ENCODE measurements around the gene MAMDC4.
"Not testable (repeated sequence)": the region's sequence is repeated elsewhere in the genome, so short reads cannot be mapped to it uniquely, and the experiment has no call there.

Gene MAMDC4

DNA sequence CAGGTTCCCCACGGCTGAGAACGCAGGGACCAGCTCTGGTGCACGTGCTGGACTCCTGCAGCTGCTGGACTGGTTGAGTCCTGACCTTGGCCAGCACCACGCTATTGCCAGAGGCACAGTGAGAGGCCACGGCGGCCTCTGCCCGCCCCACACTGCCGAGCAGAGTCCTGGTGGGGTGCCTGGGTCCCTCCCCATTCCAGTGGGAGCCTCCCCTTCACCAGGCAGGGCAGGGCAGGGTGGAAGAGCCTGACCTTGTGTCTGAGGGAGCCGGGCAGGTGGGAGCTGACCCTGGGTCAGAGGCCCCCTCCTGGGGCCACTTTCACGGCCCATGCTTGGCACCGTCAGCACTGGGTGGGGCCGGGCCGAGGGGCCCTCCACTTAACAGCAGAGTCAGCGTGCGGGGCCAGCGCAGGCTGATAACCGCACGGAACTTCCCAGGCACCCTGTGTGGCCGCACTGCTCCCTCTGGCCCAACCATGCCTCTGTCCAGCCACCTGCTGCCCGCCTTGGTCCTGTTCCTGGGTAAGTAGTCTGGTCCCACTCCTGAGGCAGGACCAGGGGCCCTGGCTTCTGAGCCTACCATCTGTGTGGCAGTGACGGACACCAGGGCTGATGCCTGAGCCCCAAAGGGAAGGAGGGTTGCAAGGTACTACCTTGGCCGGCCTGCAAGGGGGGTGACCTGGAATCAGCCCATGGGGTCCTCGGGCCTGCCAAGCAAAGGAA, at the start of gene MAMDC4:
TSS of gene MAMDC4 (plus strand) at position 406 of the 723 bp plus-strand sequence. CDS start at position 477, 71 bp downstream.
- no peak for DNase-seq

DNA sequence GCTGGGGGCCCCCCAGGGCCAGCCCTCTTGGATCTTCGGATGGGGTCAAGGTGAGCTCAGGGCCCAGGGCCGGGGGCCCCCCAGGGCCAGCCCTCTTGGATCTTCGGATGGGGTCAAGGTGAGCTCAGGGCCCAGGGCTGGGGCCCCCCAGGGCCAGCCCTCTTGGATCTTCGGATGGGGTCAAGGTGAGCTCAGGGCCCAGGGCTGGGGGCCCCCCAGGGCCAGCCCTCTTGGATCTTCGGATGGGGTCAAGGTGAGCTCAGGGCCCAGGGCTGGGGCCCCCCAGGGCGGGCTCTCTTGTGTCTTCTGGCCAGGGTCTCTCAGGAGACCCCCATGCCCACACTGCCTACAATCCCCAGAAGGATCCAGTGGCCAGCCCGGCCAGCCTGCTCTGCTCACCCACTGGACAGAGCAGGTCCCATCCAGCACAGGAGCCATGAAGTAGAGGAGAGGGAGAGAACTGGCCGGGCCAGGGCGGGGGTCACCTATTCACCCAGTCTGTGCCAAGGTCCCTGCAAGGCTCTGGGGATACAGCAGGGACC, 49.1 kb upstream of the MAMDC4 start:
- DNase-seq, result not testable (repeated sequence)

DNA sequence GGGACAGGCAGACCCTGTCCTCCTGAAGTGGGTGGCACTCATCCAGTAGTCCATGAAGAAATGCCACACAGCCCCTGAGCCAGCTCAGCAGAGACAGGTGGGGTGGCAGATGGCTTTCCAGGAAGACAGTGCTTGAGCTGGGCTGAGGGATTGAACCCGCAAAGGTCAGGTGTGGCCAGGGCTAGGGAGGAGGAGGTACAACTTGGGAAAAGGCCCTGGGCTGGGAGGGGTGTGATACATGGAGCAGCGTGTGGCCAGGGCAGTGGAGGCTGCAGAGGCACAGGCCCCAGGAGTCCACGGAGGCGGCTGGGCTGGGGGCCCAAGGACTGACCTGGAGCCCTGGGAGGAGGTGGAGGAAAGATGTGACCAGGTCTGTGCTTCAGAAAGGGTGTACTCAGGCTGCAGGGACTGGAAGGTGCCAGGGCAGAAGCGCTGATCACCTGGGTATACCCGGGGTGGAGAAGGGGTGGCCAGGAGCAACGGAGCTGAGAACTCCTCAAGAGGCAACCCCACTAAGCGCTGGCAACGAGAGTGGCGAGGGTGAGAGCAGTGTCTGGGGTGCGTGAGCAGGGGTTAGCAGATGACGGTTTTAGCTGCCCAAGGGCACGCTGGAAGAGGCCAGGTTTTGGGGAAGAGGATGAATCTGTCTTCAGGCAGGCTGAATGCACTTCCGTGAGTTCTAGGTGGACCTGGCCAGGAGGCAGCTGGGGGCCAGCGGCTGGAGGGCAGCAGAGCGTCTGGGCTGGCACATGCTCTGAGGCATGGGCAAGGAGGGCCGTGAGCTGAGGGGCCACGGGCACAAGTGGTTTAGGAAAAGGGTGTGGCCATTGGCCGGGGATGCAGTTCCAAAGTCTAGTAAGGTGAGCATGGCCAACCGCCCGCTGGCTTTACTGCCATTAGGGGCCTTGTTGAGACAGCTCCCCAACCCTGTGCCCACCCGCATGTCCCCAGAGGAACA, 48.3 kb upstream of the MAMDC4 start:
- no peak for DNase-seq

DNA sequence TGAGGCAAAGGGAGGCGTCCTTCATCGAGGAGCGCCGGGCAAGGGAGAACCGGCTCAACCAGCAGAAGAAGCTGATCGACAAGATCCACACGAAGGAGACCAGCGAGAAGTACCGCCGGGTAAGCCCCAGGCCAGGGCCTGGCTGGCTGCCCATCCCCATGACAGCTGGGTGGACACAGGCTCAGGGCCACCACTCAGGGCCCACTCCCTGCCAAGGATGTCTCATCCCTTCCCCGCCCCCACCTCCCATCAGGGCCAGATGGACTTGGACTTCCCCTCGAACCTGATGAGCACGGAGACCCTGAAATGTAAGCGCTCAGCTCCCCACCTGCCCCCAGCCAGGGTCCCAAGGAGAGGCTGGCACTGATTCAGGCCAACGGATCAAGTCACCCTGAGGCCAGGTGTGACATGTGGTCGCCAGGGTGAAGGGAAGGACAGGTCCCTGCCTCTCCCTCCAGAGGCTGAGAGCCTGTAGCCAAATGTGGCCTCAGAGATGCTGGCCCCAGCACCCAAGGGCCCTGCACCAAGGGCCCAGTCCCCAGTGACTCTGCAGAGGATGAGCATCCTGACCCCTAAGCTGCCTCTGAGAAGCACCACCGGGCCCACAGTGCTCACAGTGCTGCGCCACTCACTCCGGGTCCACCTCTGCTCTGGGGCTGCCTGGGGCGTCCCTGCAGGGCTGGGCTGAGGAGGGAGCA, 47.5 kb upstream of the MAMDC4 start:
- DNase-seq, result no peak

DNA sequence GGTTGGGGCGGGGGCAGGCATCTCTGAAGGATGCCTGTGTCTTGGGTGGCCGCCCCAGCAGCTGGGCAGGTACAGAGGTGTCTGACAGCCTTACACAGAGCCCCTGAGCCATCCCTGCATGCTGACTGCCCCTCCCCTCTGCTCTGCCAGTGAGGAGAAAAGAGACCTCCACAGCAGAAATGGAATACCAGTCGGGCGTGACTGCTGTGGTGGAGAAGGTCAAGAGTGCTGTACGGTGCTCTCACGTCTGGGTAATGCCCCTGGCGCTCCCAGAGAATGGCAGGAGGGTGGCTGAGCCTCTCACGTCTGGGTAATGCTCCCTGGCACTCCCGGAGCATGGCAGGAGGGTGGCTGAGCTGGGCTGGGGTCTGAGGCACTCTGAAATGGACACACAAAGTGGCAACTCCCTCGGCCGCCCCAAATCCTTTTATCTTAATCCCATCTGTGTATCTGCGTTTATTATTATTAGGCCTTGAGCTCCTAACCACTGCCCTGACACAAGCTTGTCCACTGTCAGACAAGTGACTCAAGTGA, 46.9 kb upstream of the MAMDC4 start:
- DNase-seq, result no peak

DNA sequence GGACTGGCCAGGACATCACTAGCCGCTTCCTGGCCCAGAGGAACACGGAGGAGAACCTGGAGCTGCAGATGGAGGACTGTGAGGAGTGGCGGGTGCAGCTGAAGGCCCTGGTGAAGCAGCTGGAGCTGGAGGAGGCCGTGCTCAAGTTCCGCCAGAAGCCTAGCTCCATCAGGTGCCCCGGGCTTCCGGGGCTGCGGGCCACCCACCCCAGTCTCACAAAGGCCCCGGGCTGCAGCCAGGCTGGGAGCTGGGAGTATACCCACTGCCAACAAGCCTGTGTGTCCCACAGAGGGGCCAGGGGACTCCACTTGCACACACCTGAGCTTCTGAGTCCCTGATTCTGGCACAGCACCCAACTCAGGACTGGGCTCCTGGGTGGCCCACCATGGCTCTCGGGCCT, 46.1 kb upstream of the MAMDC4 start:
- DNase-seq, result no peak

DNA sequence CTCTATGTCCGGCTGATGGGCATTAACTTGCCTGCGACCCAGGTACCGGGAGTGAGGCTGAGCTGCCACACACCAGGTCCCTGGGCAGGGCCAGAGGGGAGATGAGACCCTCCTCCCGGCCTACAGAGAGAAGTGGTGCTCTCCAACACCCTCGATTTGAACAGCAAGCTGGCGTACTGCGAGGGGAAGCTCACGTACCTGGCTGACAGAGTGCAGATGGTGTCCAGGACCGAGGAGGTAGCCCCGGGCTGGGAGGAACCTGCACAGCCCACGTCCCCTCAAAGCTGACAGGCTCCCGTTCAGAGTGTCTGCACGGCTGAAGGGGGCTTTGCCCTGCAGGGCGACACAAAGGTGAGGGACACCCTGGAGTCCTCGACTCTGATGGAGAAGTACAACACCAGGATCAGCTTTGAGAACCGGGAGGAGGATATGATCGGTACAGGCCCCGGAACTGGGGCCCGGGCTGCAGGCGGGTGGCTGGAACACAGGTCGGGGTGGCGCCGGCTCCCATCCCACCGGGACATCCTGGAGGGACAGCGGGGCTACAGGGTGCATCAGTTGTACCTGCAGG, 45.4 kb upstream of the MAMDC4 start:
- DNase-seq, result no peak

DNA sequence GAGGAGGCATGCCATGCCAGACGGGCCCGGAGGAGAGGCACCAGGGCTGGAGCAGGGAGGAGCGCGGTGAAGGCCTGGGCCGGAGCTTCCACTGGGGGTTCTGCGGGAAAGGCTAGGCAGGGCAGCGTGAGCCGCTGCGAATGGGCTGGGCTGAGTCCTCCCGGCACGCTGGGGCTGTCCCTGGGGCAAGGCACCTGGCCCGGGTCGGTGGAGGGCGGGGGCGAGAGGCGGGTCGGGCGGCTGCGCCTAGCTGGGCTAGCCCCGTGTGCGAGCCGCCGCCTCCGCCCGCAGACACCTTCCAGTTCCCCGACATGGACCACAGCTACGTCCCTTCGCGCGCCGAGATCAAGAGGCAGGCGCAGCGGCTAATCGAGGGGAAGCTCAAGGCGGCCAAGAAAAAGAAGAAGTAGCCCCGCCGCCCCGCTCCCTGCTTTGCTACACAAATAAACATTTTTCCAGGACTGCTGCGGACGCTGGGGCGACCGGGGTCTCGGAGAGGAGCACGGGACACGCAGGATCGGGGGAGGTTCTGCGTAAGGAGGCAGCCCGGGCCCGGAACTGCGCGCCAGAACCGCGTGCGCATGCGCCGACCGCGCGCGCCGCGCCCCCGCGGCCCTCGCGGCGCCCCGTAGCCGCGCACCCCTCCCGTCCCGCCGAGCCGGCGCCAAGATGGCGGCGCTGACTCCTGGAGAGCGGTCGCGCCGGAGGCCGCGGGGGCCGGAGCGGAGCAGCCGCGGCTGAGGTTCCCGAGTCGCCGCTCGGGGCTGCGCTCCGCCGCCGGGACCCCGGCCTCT, 44.7 kb upstream of the MAMDC4 start, which contains the start of gene RABL6:
TSS of gene RABL6 (plus strand) at position 668 of the 794 bp plus-strand sequence. CDS start 249 bp downstream, outside the sequence.
- peak; percentile 59 to 66 for DNase-seq

DNA sequence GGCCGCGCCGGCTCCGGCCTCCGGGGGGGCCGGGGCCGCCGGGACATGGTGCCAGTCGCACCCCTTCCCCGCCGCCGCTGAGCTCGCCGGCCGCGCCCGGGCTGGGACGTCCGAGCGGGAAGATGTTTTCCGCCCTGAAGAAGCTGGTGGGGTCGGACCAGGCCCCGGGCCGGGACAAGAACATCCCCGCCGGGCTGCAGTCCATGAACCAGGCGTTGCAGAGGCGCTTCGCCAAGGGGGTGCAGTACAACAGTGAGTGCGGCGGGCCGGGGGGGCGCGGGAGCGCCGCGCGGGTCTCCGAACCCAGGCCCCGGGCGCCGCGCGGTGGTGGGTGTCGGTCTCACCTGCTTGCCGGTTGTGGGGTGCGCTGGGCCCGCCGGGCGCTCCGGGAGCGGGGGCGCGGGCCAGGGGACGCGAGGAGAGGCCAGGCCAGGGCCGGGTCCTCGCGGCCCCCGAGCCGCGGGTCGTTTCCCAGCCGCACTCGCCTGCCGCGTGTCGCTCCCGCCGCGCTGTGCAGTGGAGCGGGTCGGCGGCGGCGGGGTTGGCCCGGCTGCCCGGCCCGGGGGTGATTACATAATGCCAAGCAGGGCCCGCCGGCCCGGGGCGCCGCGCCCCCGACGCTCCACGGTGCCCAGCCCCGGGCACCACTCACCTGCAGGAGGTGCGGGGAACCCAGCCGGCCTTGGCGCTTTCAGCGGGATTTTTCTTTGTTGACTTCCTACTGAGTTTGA, 43.9 kb upstream of the MAMDC4 start:
- no peak for DNase-seq

DNA sequence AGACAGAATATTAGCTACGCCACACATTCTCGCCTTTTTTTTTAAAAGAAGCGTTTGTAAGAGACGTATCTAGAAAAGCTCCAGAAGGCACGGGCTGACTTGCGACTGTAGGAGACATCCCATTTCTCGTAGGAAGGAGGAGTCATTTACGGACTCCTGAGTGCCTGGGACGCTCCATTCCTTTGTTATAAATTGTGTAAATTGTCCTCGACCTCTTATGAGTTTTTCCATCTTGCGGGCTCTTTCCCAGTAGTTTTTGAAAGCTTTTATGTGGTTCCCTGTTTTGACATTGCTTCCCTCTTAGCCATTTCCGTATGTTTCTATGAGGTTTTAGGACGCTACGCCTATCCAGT, 43.4 kb upstream of the MAMDC4 start:
- DNase-seq, result no peak

DNA sequence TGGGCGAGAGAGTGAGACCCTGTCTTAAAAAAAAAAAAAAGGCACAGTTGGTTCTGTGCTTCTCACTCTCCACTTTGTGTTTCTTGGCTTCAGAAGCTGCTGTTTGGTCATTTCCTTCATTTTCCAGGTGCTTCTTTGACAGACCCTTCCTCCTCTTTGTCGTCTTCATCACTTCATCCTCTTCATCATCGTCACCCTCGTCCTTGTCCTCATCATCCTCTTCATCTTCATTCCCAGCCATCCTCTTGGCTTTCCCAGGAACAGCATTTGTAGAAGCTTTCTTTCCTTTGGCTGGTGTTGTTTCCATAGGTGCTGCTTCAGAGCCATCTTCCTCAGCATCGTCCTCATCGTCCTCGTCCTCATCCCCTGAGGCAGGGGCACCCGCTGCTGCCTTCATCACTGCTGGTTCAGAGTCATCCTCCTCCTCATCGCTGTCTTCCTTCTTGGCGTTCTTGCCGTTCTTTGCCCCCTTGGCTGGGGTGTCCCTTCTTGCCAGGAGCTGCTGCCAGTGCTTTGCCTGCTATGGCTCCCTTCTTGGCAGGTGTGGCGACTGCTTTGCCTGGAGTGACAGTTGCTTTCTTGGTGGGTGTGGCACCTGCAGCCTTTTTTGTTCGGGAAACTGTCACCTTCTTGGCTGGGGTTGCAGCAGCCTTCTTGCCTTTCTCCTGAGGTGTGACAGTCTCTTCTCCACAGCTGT, 37.3 kb upstream of the MAMDC4 start:
- no peak for DNase-seq

DNA sequence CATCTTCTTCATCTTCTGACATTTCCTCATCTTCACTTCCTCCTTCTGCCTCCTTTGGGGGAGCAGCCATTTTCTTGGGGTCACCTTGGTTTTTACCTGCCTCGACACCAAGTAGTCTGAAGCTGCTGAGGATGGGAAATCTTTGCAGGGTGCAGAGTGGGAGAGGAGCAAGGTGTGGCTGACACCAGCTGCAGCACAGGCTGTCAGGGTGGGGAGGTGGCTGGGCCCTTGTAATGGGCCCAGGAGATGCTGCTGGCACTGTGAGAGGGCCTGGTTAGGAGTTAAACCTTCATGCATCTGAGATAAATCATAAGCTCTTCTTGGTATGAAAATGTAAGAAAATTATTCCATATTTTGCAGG, 36.7 kb upstream of the MAMDC4 start:
- no peak for DNase-seq

DNA sequence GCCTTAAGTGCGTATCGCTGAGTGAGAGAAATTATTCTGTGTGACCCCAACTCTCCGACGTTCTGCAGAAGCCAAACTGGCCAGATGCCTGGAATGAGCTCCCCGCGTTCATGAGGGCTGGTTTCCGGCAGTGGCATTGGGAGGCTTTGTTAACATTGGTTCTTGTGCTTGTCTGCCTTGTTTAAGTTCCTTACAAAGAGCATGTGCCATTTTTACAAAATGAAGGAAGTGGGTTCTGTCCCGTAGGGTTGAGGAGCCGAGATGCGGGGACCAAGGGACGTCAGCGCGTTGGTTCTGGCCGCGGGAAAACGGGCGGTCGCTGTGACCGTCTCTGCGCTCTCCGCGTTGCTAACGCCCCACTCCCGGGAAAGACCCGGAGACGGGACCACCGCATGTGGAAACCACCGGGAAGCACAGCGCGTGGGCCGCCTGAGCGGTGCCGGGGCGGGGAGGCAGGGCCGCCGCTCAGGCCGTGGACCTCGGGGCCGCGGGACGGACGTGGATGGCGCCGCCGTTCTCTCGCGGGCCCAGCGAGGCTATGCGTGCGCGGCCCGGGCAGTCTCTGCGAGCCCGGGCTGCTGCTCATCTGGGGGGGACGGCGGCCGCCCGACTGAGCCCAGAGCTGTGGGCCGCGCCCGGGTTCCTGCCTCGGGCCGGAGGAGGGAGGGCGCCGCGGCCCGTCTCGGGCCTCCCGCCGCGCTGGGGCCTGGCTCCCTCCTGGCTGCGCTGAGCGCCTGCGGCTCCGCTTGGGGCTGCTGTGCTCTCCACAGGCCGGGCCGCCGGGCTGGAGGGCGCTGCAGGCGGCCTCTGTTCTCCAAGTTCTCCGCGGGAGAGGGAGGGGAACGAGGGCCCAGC, 30.9 kb upstream of the MAMDC4 start:
- no peak for DNase-seq

DNA sequence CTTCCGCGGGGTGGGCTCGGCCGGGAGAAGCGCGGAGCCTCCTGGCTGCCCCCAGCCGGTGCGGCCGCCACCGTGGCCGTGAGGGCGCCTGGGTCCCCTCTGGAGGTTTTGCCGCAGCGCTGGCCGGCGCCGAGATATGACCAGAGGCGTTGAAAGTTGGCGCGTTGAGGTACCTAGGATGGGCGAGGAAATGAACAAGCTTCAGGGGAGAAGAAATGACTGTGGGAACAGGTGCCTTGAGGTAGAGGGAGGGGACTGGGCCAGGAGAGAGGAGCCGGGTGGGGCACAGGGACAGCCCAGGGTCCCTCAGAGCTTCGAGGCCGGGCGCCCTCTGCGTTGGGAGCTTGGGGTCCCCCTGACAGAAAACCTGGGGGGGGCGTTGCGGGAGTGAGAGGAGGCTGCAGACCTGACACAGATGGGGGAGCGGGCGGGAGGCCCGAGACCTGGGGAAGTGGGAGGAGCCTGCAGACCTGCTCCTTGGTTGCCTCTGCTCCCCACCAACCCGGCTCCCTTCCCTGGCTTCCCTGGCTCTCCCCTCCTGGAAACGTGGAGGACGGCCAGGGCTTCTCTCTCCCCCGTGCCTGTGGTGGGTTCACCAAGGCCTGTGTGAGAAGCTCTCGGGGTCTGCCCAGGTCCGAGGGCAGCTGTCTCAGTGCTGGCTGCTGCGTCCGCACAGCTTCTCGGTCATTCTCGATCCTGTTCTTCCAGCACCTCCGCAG, 30.2 kb upstream of the MAMDC4 start:
- no peak for DNase-seq

DNA sequence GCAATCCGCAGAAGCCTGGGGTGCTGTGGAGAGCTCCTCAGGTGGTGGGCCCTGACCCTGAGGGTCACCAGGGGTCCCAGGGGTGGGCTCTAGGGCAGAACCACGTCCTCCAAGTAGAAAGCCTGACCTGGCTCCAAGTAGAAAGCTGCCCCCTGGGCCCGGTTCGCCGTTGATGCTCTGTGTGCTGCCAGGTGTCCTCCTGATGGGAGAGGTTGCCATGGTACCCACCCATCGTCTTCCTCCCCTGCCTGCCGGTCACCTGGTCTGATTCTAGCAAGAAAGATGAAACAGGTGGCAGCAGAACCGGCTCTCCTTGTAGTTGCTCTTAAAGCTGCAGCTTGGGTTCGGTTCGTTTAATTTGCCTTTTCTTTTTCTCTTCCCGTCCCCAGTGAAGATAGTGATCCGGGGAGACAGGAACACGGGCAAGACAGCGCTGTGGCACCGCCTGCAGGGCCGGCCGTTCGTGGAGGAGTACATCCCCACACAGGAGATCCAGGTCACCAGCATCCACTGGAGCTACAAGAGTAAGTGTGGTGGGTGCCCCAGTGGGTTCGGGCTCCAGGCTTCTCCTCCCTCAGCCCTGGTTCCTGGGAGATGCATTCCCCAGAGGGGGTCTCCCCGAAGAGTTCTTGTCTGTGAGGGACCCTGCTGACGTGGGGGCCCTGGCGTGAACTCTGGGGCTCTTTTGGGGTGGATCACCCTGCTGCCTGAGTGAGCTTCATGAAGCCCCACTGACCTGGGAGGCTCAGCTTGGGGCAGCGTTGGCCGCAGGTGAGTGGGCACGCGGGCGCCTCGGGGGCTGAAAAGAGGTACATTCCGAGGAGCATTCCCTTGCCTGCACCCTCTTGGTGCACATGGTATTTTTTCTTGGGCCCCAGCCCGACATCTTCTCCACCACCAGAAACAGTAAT, 28.8 kb upstream of the MAMDC4 start:
- DNase-seq, result no peak

DNA sequence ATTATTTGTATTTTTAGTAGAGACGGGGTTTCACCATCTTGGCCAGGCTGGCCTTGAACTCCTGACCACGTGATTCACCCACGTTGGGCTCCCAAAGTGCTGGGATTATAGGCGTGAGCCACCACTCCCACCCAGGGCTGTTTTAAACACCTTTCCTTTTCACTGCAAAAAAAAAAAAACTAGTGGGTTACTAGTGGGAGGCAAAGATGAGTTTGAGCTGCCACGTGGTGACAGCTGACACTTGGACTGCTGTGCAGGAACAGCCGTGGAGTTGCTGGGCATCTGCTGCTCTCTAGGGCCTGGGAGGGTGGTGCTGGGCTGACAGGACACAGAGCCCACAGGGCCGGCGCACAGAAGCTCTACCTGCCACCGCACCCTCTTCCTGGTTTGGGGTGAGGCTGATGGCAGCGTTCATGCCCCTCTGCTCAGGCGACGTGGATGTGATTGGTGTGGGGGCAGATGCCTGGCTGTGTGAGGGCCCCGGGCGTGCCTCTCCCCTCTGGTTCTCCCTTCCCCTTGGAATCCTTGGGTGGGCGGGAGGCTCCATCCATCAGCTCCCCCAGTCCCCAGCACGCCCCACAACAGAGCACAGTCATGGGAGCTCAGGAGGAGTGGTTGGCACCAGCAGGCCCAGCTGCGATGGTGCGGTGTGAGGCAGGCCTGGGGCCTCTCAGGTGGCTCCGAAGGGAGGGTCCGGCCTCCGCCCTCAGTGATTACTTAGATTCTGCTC, 27.5 kb upstream of the MAMDC4 start:
- no peak for DNase-seq

Data from SW 1271 (cell line).